SJCRH30 (cell line): ENCODE measurements around the gene SLC36A1. TPM values are rescaled to one million over a fixed set of nuclear protein-coding genes. Genes with fewer than 3 reads are reported as not detected.

ENCODE experiments used
- DNase-seq, 2 experiments: peaks; one replicate each; pipeline ENCODE4 v3.0.0-alpha.2; 2015 to 2020
- H3K27ac ChIP-seq: fragments of 250-450 bp; sonication (Bioruptor Pico); 2 replicates; pipeline ENCODE4 v1.5.1; 2020; ENCODE audit warnings: mild to moderate bottlenecking, moderate library complexity
- H3K27me3 ChIP-seq: fragments of 250-450 bp; sonication (Bioruptor Pico); 2 replicates; pipeline ENCODE4 v1.5.1; 2020; ENCODE audit warnings: mild to moderate bottlenecking, moderate library complexity
- H3K36me3 ChIP-seq: fragments of 250-450 bp; sonication (Bioruptor Pico); 2 replicates; pipeline ENCODE4 v1.5.1; 2020; ENCODE audit warnings: mild to moderate bottlenecking, moderate library complexity
- H3K4me1 ChIP-seq: fragments of 250-450 bp; sonication (Bioruptor Pico); 2 replicates; pipeline ENCODE4 v1.5.1; 2020; ENCODE audit warnings: mild to moderate bottlenecking, moderate library complexity
- H3K4me3 ChIP-seq: fragments of 250-450 bp; sonication (Bioruptor Pico); 2 replicates; pipeline ENCODE4 v1.5.1; 2020; ENCODE audit warnings: mild to moderate bottlenecking, moderate library complexity
- H3K9me3 ChIP-seq: fragments of 250-450 bp; sonication (Bioruptor Pico); replicated peaks from 2 replicates; pipeline ENCODE4 v1.5.1; 2020; ENCODE audit warnings: mild to moderate bottlenecking, moderate library complexity
- total RNA-seq: library from RNA; depleted of rRNA; stranded (reverse); fragments of >200 nt; shearing (Covaris generic); gene quantifications from 2 replicates; pipeline ENCODE4 v1.2.3, GENCODE V29; 2014

Gene SLC36A1
- total RNA-seq, 1 experiment from 2014 or later = 9.1 TPM

- Histone ChIP-seq H3K36me3 (no peaks in the 10 kb centered on the region), H3K27me3 (no peaks in the 10 kb centered on the region), H3K9me3 (0 out of 2 replicates have a peak, but pooled peaks cover 4% of the 10 kb centered on the region), H3K4me3 (no peak overlapping the region), H3K27ac (no peak overlapping the region), H3K4me1 (no peaks in the 10 kb centered on the region)
- peak in 1 of 2 experiments; percentile 6 for DNase-seq
Observed at GRCh38 chr5:151434570-151435237, 12.7 kb upstream of the SLC36A1 start.

- peak; percentile 16 to 34 for DNase-seq
- Histone ChIP-seq H3K4me1 (peaks cover 3% of the 10 kb centered on the region; the same call in 1 of the 2 replicates), H3K4me3 (peak overlapping the region; percentile 81), H3K9me3 (no peaks in the 10 kb centered on the region), H3K27ac (peak overlapping the region; percentile 47; the same call in 1 of the 2 replicates), H3K36me3 (peaks cover 2% of the 10 kb centered on the region; the same call in 1 of the 2 replicates), H3K27me3 (no peaks in the 10 kb centered on the region)
Observed at GRCh38 chr5:151448038-151448985, 909 bp downstream of the SLC36A1 start.

- H3K9me3 ChIP-seq = no peaks in the 10 kb centered on the region
- no peak overlapping the region for H3K4me3 ChIP-seq
- H3K27ac ChIP-seq = no peak overlapping the region
- H3K36me3 ChIP-seq = peaks cover 3% of the 10 kb centered on the region; the same call in 1 of the 2 replicates
- no peaks in the 10 kb centered on the region for H3K27me3 ChIP-seq
- H3K4me1 ChIP-seq = peaks cover 3% of the 10 kb centered on the region; the same call in 1 of the 2 replicates
- no peak for DNase-seq
Observed at GRCh38 chr5:151449297-151449696, 1.9 kb downstream of the SLC36A1 start.

- DNase-seq = no peak
- H3K4me1 ChIP-seq = peaks cover 3% of the 10 kb centered on the region; the same call in 1 of the 2 replicates
- peaks cover 3% of the 10 kb centered on the region; the same call in 1 of the 2 replicates for H3K36me3 ChIP-seq
- H3K9me3 ChIP-seq = no peaks in the 10 kb centered on the region
- H3K27me3 ChIP-seq = no peaks in the 10 kb centered on the region
- H3K27ac ChIP-seq = no peak overlapping the region
- no peak overlapping the region for H3K4me3 ChIP-seq
Observed at GRCh38 chr5:151449839-151450238, 2.4 kb downstream of the SLC36A1 start.

- H3K9me3 ChIP-seq = no peaks in the 10 kb centered on the region
- no peak for DNase-seq
- no peak overlapping the region for H3K4me3 ChIP-seq
- no peaks in the 10 kb centered on the region for H3K27me3 ChIP-seq
- H3K27ac ChIP-seq = no peak overlapping the region
- H3K36me3 ChIP-seq = peaks cover 3% of the 10 kb centered on the region; the same call in 1 of the 2 replicates
- H3K4me1 ChIP-seq = peaks cover 3% of the 10 kb centered on the region; the same call in 1 of the 2 replicates
Observed at GRCh38 chr5:151450605-151451004, 3.2 kb downstream of the SLC36A1 start.

- Histone ChIP-seq H3K36me3 (peaks cover 3% of the 10 kb centered on the region; the same call in 1 of the 2 replicates), H3K4me1 (peaks cover 3% of the 10 kb centered on the region; the same call in 1 of the 2 replicates), H3K4me3 (no peak overlapping the region), H3K27ac (no peak overlapping the region), H3K9me3 (no peaks in the 10 kb centered on the region), H3K27me3 (no peaks in the 10 kb centered on the region)
- DNase-seq = no peak
Observed at GRCh38 chr5:151451626-151452520, 4.5 kb downstream of the SLC36A1 start.

- Histone ChIP-seq H3K27ac (no peak overlapping the region), H3K4me1 (no peaks in the 10 kb centered on the region), H3K27me3 (no peaks in the 10 kb centered on the region), H3K4me3 (no peak overlapping the region), H3K36me3 (peaks cover 3% of the 10 kb centered on the region; the same call in 1 of the 2 replicates), H3K9me3 (no peaks in the 10 kb centered on the region)
- DNase-seq = peak in 1 of 2 experiments; percentile 28
Observed at GRCh38 chr5:151454166-151454565, 6.8 kb downstream of the SLC36A1 start.

GRCh38 chr5:151454889-151455288, 7.5 kb downstream of the SLC36A1 start:
- Histone ChIP-seq H3K9me3 (no peaks in the 10 kb centered on the region), H3K27me3 (no peaks in the 10 kb centered on the region), H3K4me1 (no peaks in the 10 kb centered on the region), H3K36me3 (peaks cover 3% of the 10 kb centered on the region; the same call in 1 of the 2 replicates), H3K4me3 (no peak overlapping the region), H3K27ac (no peak overlapping the region)
- no peak for DNase-seq

- H3K36me3 ChIP-seq = peaks cover 3% of the 10 kb centered on the region; the same call in 1 of the 2 replicates
- DNase-seq = no peak
Observed at GRCh38 chr5:151456321-151456940, 9.0 kb downstream of the SLC36A1 start.

GRCh38 chr5:151458314-151458713, 10.9 kb downstream of the SLC36A1 start:
- Histone ChIP-seq H3K36me3 (peaks cover under 1% of the 10 kb centered on the region; the same call in 1 of the 2 replicates), H3K4me1 (no peaks in the 10 kb centered on the region), H3K9me3 (no peaks in the 10 kb centered on the region), H3K4me3 (no peak overlapping the region), H3K27me3 (no peaks in the 10 kb centered on the region), H3K27ac (no peak overlapping the region)
- no peak for DNase-seq

More at GRCh38 chr5:151456321-151456940, 9.0 kb downstream of the SLC36A1 start:
- Histone ChIP-seq H3K4me1 (no peaks in the 10 kb centered on the region), H3K4me3 (no peak overlapping the region), H3K9me3 (no peaks in the 10 kb centered on the region), H3K27ac (no peak overlapping the region), H3K27me3 (no peaks in the 10 kb centered on the region)

- no peak overlapping the region for H3K27ac ChIP-seq
- H3K27me3 ChIP-seq = no peaks in the 10 kb centered on the region
Observed at GRCh38 chr5:151459680-151460324, 12.4 kb downstream of the SLC36A1 start.

GRCh38 chr5:151461312-151461711, 13.9 kb downstream of the SLC36A1 start:
- DNase-seq = no peak
- H3K27me3 ChIP-seq = no peaks in the 10 kb centered on the region
- H3K27ac ChIP-seq = no peak overlapping the region
- no peaks in the 10 kb centered on the region for H3K4me1 ChIP-seq
- H3K4me3 ChIP-seq = no peak overlapping the region
- H3K36me3 ChIP-seq = no peaks in the 10 kb centered on the region
- no peaks in the 10 kb centered on the region for H3K9me3 ChIP-seq

More at GRCh38 chr5:151459680-151460324, 12.4 kb downstream of the SLC36A1 start:
- DNase-seq = no peak
- H3K4me3 ChIP-seq = no peak overlapping the region
- no peaks in the 10 kb centered on the region for H3K9me3 ChIP-seq
- H3K36me3 ChIP-seq = no peaks in the 10 kb centered on the region
- H3K4me1 ChIP-seq = no peaks in the 10 kb centered on the region
